Sigmoid colon (tissue), 7 donors: ENCODE data around the gene EIF2S2. TPM values are rescaled to one million over a fixed set of nuclear protein-coding genes. Genes with fewer than 3 reads are reported as not detected.
A peak's percentile ranks its signal among the peaks of the same experiment; 100 is the strongest.

Experiments used
- DNase-seq: peaks from one replicate; pipeline ENCODE4 v3.0.0-alpha.2; 2019
- H3K27ac ChIP-seq, 4 donors: fragments of 200-600 bp; sonication (generic); one replicate each; pipeline ENCODE4 v1.5.1; 2016 to 2019; ENCODE audit warnings: mild to moderate bottlenecking in 1 of 4
- H3K27me3 ChIP-seq, 3 donors: fragments of 200-600 bp; sonication (generic); one replicate each; pipeline ENCODE4 v1.5.1; 2019; ENCODE audit warnings: mild to moderate bottlenecking in 1 of 3
- H3K36me3 ChIP-seq, 4 donors: fragments of 200-600 bp; sonication (generic); one replicate each; pipeline ENCODE4 v1.5.1; 2016 to 2019
- H3K4me1 ChIP-seq, 4 donors: fragments of 200-600 bp; sonication (generic); one replicate each; pipeline ENCODE4 v1.5.1; 2017 to 2019
- H3K4me3 ChIP-seq, 4 donors: fragments of 200-600 bp; sonication (generic); one replicate each; pipeline ENCODE4 v1.5.1; 2017 to 2019; ENCODE audit warnings: mild to moderate bottlenecking in 2 of 4, moderate library complexity in 1 of 4
- H3K9me3 ChIP-seq, 4 donors: fragments of 200-600 bp in 3 of 4; sonication (generic) in 3 of 4; one replicate each; pipeline versions ENCODE4 v1.5.1 to v1.6.1; 2013 to 2019
- EP300 ChIP-seq, 4 donors: sonication (generic); formaldehyde crosslinking; IDR thresholded peaks; one replicate each; pipeline ENCODE4 v1.6.1; 2017; ENCODE audit warnings: antibody characterized with exemption in 4 of 4
- POLR2A ChIP-seq, 2 donors: fragments of 450-650 bp; IDR thresholded peaks; one replicate each; pipeline ENCODE4 v1.6.1; 2016; ENCODE audit warnings: antibody characterized with exemption in 2 of 2, mild to moderate bottlenecking in 2 of 2, moderate library complexity in 2 of 2
- POLR2AphosphoS5 ChIP-seq, 4 donors: sonication (generic); formaldehyde crosslinking; IDR thresholded peaks; one replicate each; pipeline ENCODE4 v1.6.1; 2017; ENCODE audit warnings: antibody characterized with exemption in 4 of 4
- WGBS, 2 donors: extraction: QIAGEN DNeasy Blood & Tissue Kit; methylation state at CpG; one replicate each; pipeline ENCODE4 v1.1.7; 2013; 5-methylcytosine and 5-hydroxymethylcytosine counted together
- intact Hi-C: fragments of 100-400 bp; cut with DNase I; formaldehyde crosslinking; loops from one replicate; pipeline ENCODE4 v1.15.1; 2023
- polyA plus RNA-seq, 3 donors: library from polyadenylated mRNA; stranded (reverse); fragments of 200-250 nt; gene quantifications; one replicate each; pipeline ENCODE4 v1.2.3, GENCODE V29; 2013
- total RNA-seq, 4 donors: library from RNA; depleted of rRNA; stranded (reverse); fragments of >200 nt; gene quantifications; one replicate each; pipeline ENCODE4 v1.1.0, GENCODE V29; 2016
- TF ChIP-seq, protein P1 (sequence below), 4 experiments: fragments of 450-650 bp in 3 of 4; fragments of 200-600 bp in 1 of 4; IDR thresholded peaks; one replicate each; pipeline ENCODE4 v1.5.1; 2016 to 2019; ENCODE audit warnings: antibody characterized with exemption in 4 of 4, mild to moderate bottlenecking in 3 of 4, moderate library complexity in 2 of 4
- donor health status: healthy with polysubstance abuse.
- donor health status: Bipolar disorder and iron deficiency.
- donor health status: healthy.

Gene EIF2S2
- total and polyA plus RNA-seq, 7 donors = 44.6 to 69.8 (median 52.8) TPM

DNA sequence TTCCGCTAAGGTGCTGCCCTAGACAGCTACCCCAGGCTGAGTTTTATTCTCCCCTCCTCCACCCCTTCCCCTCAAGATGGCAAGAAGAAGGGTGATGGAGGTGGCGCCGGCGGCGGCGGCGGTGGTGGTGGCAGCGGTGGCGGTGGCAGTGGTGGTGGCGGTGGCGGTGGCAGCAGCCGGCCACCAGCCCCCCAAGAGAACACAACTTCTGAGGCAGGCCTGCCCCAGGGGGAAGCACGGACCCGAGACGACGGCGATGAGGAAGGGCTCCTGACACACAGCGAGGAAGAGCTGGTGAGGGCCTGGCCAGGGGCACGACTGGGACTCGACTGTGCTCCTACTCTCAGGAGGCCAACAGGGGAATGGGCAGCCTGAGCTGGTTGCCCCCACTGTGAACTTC is 35.1 kb downstream of the EIF2S2 start:
- no peak overlapping the region for H3K4me3 ChIP-seq
- H3K27ac ChIP-seq = no peak overlapping the region
- H3K4me1 ChIP-seq = peaks cover 0 to 1% (median 0%) of the 10 kb centered on the region in 4 donors
- peaks cover 0 to 88% (median 43%) of the 10 kb centered on the region in 4 donors for H3K36me3 ChIP-seq
- DNase-seq = no peak
- WGBS, 2 donors = 90 to 96% methylated on average over 20 of the region's 20 CpGs
- no peaks in the 10 kb centered on the region for H3K9me3 ChIP-seq
- H3K27me3 ChIP-seq = no peaks in the 10 kb centered on the region
- intact Hi-C loops = no loop called here
- TF ChIP-seq, protein P1, sequence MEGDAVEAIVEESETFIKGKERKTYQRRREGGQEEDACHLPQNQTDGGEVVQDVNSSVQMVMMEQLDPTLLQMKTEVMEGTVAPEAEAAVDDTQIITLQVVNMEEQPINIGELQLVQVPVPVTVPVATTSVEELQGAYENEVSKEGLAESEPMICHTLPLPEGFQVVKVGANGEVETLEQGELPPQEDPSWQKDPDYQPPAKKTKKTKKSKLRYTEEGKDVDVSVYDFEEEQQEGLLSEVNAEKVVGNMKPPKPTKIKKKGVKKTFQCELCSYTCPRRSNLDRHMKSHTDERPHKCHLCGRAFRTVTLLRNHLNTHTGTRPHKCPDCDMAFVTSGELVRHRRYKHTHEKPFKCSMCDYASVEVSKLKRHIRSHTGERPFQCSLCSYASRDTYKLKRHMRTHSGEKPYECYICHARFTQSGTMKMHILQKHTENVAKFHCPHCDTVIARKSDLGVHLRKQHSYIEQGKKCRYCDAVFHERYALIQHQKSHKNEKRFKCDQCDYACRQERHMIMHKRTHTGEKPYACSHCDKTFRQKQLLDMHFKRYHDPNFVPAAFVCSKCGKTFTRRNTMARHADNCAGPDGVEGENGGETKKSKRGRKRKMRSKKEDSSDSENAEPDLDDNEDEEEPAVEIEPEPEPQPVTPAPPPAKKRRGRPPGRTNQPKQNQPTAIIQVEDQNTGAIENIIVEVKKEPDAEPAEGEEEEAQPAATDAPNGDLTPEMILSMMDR (IDR thresholded peaks at IDR 0.05) = no peak

DNA sequence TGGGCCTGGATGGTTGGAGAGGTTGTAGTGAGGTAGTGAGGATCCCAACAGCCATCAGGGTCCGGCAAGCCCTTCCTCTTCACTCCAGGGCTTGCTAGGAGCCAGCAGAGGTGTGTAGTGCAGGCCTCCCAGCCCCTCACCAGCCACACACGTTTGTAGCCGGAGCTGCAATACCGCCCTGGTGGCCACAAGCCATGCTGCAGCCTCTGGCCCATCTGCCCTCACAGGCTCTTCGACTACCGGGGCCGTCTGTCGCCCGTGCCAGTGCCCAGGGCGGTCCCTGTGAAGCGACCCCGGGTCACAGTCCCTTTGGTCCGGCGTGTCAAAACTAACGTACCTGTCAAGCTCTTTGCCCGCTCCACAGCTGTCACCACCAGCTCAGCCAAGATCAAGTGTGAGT is 36.4 kb downstream of the EIF2S2 start:
- Histone ChIP-seq H3K9me3 (no peaks in the 10 kb centered on the region), H3K4me1 (no peaks in the 10 kb centered on the region), H3K4me3 (no peak overlapping the region), H3K36me3 (peaks cover 0 to 75% (median 43%) of the 10 kb centered on the region in 4 donors), H3K27ac (no peak overlapping the region), H3K27me3 (no peaks in the 10 kb centered on the region)
- WGBS, 2 donors = 93% methylated on average over 16 of the region's 16 CpGs
- TF ChIP-seq POLR2A (IDR thresholded peaks at IDR 0.05) (no peak), EP300 (IDR thresholded peaks at IDR 0.05) (no peak)
- intact Hi-C loops = no loop called here
- peak; percentile 51 for DNase-seq

DNA sequence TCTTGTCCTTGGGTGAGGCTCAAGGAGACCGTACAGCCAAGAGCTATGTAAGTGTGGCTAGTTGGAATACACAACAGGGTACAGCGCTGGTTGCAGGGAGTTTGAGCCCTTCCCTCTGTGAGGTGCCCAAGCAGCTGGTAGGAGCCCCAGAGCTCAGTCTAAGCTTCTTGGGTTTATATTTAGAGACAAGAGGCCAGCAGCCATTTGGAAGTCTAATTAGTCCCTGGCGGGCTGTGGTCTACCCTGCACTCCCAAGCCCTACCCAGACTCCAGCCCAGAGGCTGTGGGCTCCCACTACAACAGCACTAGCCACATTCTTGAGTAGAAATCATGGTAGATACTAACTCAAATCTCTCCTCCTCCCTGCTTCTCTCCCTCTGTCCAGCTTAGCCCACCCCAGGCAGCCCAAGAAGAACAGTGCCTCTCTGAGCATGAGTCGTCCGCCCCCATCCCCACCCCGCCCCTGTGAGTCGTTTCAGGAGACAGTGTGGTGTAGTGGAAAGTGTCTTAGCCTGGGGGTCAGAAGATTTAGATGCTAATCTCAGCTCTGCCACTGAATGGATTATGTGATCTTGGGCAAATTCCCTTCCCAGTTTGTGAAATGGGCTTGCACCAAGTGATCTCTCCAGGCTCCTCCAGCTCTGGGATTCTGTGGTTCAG is 37.8 kb downstream of the EIF2S2 start:
- Histone ChIP-seq H3K27me3 (no peaks in the 10 kb centered on the region), H3K4me1 (peaks cover 0 to 6% (median 6%) of the 10 kb centered on the region in 4 donors), H3K27ac (no peak overlapping the region), H3K4me3 (no peak overlapping the region), H3K36me3 (peaks cover 0 to 64% (median 40%) of the 10 kb centered on the region in 4 donors), H3K9me3 (no peaks in the 10 kb centered on the region)
- WGBS, 2 donors = 84 to 85% methylated on average over 7 of the region's 7 CpGs
- TF ChIP-seq, protein P1 (IDR thresholded peaks at IDR 0.05) = no peak
- TF ChIP-seq EP300 (IDR thresholded peaks at IDR 0.05) = no peak
- TF ChIP-seq POLR2A (IDR thresholded peaks at IDR 0.05) = no peak
- TF ChIP-seq POLR2AphosphoS5 (IDR thresholded peaks at IDR 0.05) = no peak
- intact Hi-C loops = no loop called here
- peak; percentile 32 for DNase-seq

DNA sequence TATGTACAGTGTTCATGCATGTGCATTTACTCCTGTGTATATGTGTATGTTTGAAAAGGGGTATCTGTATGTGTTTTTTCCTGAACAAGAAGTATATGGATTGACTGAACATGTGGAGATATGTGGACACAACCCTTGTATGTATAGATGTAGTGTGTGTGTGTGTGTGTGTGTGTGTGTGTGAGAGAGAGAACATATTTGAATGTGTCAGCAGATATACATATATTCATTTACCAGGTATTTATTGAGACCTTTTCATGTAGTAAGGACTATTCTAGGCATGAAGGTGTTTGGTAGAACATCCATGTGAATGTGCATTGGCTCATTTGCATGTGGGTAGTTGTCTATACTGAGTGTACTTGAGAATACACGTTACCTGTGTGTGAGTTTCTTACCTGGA is 39.3 kb downstream of the EIF2S2 start:
- no peak for TF ChIP-seq POLR2AphosphoS5 (IDR thresholded peaks at IDR 0.05)
- TF ChIP-seq, protein P1 (IDR thresholded peaks at IDR 0.05) = no peak
- no peak for TF ChIP-seq POLR2A (IDR thresholded peaks at IDR 0.05)
- TF ChIP-seq EP300 (IDR thresholded peaks at IDR 0.05) = no peak
- no peaks in the 10 kb centered on the region for H3K27me3 ChIP-seq
- no peak overlapping the region for H3K4me3 ChIP-seq
- no peak for DNase-seq
- WGBS, 2 donors = 86 to 93% methylated on average over 1 of the region's 1 CpG
- intact Hi-C loops = no loop called here
- no peak overlapping the region for H3K27ac ChIP-seq
- H3K4me1 ChIP-seq = peaks cover 0 to 16% (median 9%) of the 10 kb centered on the region in 4 donors
- no peaks in the 10 kb centered on the region for H3K9me3 ChIP-seq
- peaks cover 0 to 50% (median 35%) of the 10 kb centered on the region in 4 donors for H3K36me3 ChIP-seq

DNA sequence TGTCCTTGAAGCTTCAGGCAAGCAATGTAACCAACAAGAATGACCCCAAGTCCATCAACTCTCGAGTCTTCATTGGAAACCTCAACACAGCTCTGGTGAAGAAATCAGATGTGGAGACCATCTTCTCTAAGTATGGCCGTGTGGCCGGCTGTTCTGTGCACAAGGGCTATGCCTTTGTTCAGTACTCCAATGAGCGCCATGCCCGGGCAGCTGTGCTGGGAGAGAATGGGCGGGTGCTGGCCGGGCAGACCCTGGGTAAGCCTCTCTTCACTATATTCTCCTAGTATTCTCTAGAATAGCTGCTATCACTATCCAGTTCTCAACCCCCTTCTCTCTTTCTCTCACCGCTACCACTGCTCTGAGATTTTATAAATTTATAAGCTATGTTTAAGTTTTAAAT is 40.0 kb downstream of the EIF2S2 start:
- intact Hi-C loops = no loop called here
- 92 to 94% methylated on average over 8 of the region's 8 CpGs for WGBS, 2 donors
- DNase-seq = no peak
- Histone ChIP-seq H3K27ac (no peak overlapping the region), H3K4me3 (no peak overlapping the region), H3K4me1 (peaks cover 0 to 16% (median 9%) of the 10 kb centered on the region in 4 donors), H3K27me3 (no peaks in the 10 kb centered on the region), H3K36me3 (peaks cover 0 to 43% (median 29%) of the 10 kb centered on the region in 4 donors), H3K9me3 (no peaks in the 10 kb centered on the region)
- TF ChIP-seq, protein P1 (IDR thresholded peaks at IDR 0.05) = no peak
- no peak for TF ChIP-seq POLR2AphosphoS5 (IDR thresholded peaks at IDR 0.05)
- no peak for TF ChIP-seq POLR2A (IDR thresholded peaks at IDR 0.05)
- no peak for TF ChIP-seq EP300 (IDR thresholded peaks at IDR 0.05)
